PFSK-1 (cell line): ENCODE measurements around the gene AADACL3.

Source experiments
- FOXP2 ChIP-seq: optimal IDR thresholded peaks from 2 replicates; pipeline ENCODE3; 2011; ENCODE audit warnings: borderline replicate concordance, control low read depth, inconsistent platforms; ENCODE audit not compliant: insufficient read depth; ENCODE audit errors: extremely low read length, extremely low read depth
- POLR2AphosphoS5 ChIP-seq: IDR thresholded peaks from 2 replicates; pipeline ENCODE4 v1.6.1; 2012; ENCODE audit warnings: low read depth, mild to moderate bottlenecking, control low read depth, low read length, moderate library complexity
- REST ChIP-seq, 2 experiments: IDR thresholded peaks; 2 replicates each; pipeline versions ENCODE4 v1.6.1 to v1.8.0; 2011 to 2012; ENCODE audit warnings: low read depth in 2 of 2, low read length in 2 of 2, control low read depth in 1 of 2, inconsistent platforms in 1 of 2, mild to moderate bottlenecking in 1 of 2, moderate library complexity in 1 of 2; ENCODE audit not compliant: insufficient read depth in 1 of 2
- SIN3A ChIP-seq: IDR thresholded peaks from 2 replicates; pipeline ENCODE4 v1.6.1; 2012; ENCODE audit warnings: mild to moderate bottlenecking, low read length, moderate library complexity, borderline replicate concordance; ENCODE audit not compliant: insufficient read depth
- TAF1 ChIP-seq: IDR thresholded peaks from 2 replicates; pipeline ENCODE4 v1.6.1; 2012; ENCODE audit warnings: low read length, control low read depth, borderline replicate concordance; ENCODE audit not compliant: insufficient read depth

AADACL3 gene

GRCh38 chr1:12745126-12745991 lies 29.4 kb downstream of the AADACL3 start:
- TF ChIP-seq POLR2AphosphoS5: no peak
- no peak for TF ChIP-seq FOXP2

- TF ChIP-seq SIN3A (no peak), REST (IDR thresholded peaks at IDR 0.05; ENCODE audit: insufficient read depth in 1 of 2, low read depth in 2 of 2, low read length in 2 of 2) (no peak), POLR2AphosphoS5 (no peak), FOXP2 (no peak), TAF1 (no peak)
Observed at GRCh38 chr1:12745992-12746323, 30.0 kb downstream of the AADACL3 start, which contains the start of gene CFAP107. Gene CFAP107 (plus strand): TSS chr1:12746200. CDS start chr1:12746431, 231 bp downstream.

GRCh38 chr1:12748778-12749355 lies 33.0 kb downstream of the AADACL3 start:
- TF ChIP-seq SIN3A: no peak
- no peak for TF ChIP-seq REST (IDR thresholded peaks at IDR 0.05; ENCODE audit: insufficient read depth in 1 of 2, low read depth in 2 of 2, low read length in 2 of 2)
- no peak for TF ChIP-seq TAF1
- TF ChIP-seq POLR2AphosphoS5: no peak
- no peak for TF ChIP-seq FOXP2

- TF ChIP-seq POLR2AphosphoS5: no peak
- TF ChIP-seq TAF1: no peak
Observed at GRCh38 chr1:12754738-12755137, 38.8 kb downstream of the AADACL3 start.

- TF ChIP-seq FOXP2 (no peak), TAF1 (no peak), SIN3A (no peak), REST (IDR thresholded peaks at IDR 0.05; ENCODE audit: insufficient read depth in 1 of 2, low read depth in 2 of 2, low read length in 2 of 2) (no peak), POLR2AphosphoS5 (no peak)
Observed at GRCh38 chr1:12756273-12756672, 40.4 kb downstream of the AADACL3 start.

GRCh38 chr1:12756768-12757413 lies 41.0 kb downstream of the AADACL3 start:
- TF ChIP-seq FOXP2: no peak
- no peak for TF ChIP-seq TAF1
- TF ChIP-seq SIN3A: no peak
- TF ChIP-seq POLR2AphosphoS5: no peak
- no peak for TF ChIP-seq REST (IDR thresholded peaks at IDR 0.05; ENCODE audit: insufficient read depth in 1 of 2, low read depth in 2 of 2, low read length in 2 of 2)
